CD4-positive, alpha-beta T cell treated with Interleukin-10 for 1 hour (primary cell): ENCODE data around the gene POLR3E.

Source experiments
- DNase-seq: peaks from one replicate; pipeline ENCODE4 v3.0.0-alpha.2; 2020

The POLR3E gene

DNA sequence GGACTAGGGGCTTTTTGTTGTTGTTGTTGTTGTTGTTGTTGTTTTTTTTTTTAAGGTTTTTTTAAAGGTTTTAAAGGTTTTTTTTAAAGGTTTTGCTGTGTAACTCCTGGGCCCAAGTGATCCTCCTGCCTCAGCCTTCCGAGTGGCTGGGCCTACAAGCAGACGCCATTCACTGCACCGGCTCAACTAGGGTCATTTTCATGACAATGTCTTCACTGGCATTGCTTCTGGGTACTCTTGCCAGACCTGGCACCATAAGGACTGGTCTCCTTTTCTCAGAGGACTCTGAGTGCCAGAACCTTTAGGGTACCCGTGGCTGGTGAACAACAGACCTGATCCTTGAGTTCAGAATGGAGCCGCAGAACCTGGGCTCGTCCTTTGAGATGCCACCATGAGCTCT, 20.4 kb downstream of the POLR3E start:
- no peak for DNase-seq

DNA sequence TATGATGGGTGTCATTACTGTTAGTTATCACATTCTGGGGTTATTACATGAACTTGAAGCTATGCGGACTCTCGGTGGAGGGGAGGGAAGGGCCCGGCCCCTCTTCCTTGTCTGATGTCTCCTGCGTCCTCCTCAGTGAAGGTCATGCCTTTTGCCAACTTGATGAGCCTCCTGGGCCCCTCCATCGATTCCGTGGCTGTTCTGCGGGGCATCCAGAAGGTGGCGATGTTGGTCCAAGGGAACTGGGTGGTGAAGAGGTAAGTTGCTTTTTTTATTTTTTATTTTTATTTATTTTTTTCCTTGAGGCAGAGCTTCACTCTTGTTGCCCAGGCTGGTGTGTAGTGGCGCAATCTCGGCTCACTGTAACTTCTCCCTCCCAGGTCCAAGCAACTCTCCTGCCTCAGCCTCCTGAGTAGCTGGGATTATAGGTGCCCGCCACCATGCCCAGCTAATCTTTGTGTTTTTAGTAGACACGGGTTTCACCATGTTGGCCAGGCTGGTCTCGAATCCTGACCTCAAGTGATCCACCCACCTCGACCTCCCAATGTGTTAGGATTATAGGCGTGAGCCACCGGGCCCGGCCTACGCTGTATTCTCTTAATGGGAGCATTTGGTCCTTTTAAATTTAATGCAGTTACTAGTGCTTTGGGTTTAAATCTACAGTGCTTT, 21.6 kb downstream of the POLR3E start:
- DNase-seq: peak; percentile 71

- no peak for DNase-seq
Measured at GRCh38 chr16:22320572-22321339, 23.5 kb downstream of the POLR3E start.

DNA sequence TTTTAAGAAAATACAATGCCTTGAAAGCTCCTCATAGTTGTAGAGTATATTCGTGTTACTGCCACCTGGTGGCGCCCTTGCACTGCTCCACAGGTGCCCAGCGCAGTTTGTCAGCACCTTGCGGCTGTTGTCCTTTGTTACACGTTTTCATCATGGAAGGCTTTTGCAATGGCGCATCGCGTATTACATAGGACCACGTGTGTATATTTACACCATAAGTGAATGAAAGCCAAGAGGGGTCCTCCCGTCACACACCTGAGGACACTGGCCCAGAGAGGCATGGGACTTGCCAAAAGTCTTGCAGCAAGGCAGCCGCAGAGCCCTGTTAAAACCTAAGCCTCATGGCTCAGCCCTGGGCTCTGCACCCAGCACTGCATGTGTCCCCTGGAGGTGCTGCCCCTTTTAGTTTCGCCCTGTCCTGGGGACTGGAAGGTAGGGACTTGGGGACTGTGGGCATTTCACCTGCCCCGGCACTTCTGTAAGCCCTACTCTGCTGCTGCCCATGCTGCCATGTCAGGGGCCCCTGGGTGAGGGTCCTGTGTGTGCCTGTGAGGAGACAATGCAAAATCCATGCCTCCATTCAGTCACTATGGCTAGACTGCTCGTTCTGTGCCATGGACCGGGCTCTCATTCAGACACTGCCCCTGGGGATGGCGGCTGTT, 24.3 kb downstream of the POLR3E start:
- DNase-seq: peak; percentile 79

DNA sequence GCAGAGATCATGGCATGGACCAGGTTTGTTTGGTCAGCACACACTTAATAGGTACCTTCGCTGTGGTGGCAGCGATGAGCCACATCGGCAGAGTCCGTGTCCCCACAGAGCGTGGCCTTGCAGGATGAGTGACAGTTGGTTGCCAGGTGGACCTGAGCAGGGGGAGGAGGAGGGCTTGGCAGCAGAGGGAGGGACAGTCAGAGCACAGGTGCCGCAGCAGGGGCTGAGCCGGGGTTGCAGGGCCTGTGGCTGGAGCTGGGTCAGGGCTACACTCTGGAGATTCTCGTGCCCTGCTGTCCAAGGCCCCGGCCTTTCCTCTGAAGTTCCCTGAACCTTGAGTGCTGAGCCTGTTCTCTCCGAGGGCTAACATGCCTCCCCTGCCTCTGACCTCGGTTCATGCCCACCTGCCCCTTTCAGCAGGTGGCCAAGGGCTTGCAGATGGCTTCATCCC, 24.8 kb downstream of the POLR3E start:
- DNase-seq: no peak

DNA sequence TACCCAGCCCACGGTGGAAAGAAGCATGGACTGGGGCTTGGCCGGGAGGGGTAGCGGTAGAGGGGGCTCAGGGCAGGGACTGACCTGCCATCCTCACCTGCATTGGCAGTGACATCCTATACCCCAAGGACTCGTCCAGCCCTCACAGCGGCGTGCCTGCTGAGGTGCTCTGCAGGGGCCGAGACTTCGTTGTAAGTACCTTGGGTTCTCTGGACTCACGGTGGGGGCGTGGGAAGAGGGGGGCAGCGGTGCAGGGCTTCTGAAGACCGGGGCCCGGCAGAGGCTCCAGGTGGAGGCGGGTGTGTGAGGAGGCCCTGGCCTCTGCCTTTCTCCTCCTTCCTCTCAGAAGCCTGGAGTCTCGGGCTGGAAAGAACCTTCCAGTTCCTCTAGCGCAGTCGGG, 25.5 kb downstream of the POLR3E start:
- DNase-seq: no peak

DNA sequence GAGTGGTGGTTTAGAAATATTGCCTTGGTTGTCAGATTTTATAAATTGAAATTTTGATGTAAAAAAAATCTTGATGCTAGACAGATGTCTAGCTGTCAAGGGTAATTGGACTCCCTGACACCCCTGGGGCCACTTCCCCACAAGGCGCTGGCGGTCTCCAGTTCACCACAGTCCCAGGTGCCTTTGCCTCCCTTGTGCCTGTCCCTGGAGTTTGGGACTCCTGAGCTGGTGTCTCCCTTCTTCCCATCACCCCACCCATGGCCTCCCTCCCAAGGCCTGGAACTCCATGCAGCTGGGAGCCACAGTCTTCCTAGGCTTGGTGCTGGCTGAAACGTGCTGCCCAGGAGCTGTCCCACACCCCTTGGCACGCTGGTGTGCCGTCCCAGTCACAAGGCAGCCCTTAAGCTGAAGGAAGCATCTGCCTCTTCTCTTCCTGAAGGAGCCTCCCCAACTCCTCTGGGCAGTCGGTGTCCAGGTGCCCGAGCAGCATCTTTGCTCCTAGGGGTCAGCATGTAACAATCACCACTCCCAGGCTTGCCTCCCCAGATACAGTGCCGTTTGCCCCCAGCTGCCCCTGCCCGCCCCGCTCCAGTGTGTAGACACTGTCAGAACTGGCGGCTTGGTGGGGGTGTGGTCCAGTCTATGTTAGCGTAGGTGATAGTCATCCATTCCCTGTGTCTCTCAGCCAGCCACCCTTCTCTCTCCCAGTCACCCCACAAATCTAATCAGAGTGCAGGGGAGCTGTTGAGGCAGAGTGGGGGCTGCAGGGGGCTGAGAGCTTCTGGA, 26.2 kb downstream of the POLR3E start:
- no peak for DNase-seq

- DNase-seq: no peak
Measured at GRCh38 chr16:22323959-22324786, 27.0 kb downstream of the POLR3E start.

- no peak for DNase-seq
Measured at GRCh38 chr16:22324787-22325597, 27.8 kb downstream of the POLR3E start.

DNA sequence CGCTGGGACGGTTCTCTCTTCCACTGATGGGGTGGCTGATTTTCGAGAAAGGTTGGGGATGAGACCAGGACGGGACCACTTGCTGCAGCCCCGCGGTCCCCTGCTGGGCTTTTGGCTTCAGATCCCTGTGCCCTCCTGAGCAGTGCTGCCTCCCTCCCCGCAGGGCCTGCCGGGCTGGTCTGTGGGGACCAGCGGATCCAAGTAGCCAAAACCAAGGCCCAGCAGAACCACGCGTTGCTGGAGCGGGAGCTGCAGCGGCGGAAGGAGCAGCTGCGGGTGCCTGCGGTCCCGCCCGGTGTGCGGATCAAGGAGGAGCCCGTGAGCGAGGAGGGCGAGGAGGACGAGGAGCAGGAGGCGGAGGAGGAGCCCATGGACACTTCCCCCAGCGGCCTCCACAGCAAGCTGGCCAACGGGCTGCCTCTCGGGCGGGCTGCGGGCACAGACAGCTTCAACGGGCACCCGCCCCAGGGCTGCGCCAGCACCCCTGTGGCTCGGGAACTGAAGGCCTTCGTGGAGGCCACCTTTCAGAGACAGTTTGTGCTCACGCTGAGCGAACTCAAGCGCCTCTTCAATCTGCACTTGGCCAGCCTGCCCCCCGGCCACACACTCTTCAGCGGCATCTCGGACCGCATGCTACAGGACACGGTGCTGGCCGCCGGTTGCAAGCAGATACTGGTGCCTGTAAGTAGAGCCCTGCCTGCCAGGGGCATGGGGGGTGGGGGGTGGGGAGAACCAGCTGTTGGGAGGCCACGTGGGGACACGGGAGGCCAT, 28.6 kb downstream of the POLR3E start:
- DNase-seq: no peak

DNA sequence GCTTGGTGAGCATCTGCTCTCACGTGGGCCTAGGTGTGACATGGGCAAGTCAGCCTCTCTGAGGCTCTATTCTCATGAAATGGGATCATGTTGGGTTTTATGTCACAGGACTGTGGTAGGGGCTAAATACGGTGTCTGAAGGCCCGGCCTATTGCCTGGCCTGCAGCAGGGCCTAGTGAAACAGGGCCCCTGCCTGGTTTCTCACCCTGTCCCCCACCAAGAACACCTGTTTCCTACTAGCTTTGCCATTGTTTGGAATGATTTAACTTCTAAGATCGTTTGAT, 29.1 kb downstream of the POLR3E start:
- DNase-seq: no peak

GRCh38 chr16:22326771-22327445, 29.7 kb downstream of the POLR3E start:
- DNase-seq: no peak

GRCh38 chr16:22327446-22327775, 30.2 kb downstream of the POLR3E start:
- no peak for DNase-seq

DNA sequence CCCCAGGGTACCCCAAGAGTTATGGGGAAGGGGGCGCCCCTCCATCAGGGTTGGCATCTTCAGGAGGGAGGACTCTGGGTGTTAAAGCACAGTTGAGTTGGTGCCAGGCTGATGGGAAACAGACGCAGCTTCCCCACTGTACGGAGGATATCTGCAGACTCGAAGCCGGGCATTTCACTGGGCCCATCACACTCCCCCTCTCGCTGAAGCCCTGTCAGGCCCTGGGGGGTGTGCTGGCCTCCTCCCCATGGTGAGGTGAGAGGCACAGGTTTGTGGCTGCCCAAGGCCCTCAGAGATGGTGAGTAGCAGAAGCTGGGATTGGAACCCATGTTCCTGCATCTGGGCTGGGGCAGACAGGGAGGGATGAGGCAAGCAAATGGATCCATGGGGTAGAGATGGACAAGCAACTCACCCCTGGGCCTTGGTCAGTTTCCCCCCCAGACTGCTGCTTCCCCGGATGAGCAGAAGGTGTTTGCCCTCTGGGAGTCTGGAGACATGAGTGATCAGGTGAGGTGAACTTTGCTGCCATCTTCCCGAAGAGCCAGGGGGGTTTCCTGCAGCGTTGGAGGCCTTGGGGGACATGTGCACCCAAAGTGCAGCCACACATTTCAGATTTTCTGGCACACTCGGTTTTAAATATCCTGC, 31.0 kb downstream of the POLR3E start:
- no peak for DNase-seq

- no peak for DNase-seq
Measured at GRCh38 chr16:22329199-22329695, 32.0 kb downstream of the POLR3E start.

DNA sequence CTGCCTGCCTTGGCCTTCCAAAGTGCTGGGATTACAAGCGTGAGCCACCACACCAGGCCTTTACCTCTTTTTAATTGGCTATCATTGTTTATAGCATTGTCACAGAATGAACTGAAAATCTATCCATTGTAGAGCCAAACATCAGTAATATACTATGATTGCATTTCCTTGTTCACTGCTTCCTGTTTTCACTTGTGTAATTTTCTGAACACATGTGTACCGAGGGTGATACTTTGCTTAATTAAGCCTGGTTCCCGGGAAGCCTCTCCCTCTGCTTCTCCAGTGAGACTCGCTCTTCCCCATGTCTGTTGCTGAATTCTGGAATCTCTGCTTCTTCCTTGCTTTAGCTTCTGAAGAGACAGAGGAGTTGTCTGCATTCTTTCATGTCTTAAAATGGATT, 33.1 kb downstream of the POLR3E start:
- DNase-seq: no peak

DNA sequence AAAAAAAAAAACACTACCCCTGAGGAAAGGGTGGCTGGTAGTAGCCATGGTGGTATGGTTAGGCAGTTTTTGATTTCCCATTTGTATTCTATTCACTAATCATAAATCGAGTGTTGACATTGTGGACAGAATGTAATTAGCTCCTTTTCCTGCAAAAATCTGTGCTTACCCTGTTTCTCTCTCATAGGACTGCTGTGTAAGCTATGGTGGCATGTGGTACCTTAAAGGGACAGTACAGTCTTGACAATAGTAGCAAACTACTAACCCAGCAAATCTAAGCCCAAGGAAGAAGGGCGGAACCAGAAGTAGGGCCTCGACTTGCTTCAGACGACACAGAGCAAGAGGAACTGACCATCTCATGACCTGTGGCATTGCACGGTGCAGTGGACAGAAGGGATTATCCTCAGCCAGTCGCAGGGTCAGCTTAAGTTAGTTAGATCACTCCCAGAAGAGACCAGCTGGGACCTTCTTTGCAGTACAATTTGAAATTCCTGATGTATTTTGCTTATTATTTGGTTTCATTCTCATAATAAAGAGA, 36.3 kb downstream of the POLR3E start:
- DNase-seq: no peak

DNA sequence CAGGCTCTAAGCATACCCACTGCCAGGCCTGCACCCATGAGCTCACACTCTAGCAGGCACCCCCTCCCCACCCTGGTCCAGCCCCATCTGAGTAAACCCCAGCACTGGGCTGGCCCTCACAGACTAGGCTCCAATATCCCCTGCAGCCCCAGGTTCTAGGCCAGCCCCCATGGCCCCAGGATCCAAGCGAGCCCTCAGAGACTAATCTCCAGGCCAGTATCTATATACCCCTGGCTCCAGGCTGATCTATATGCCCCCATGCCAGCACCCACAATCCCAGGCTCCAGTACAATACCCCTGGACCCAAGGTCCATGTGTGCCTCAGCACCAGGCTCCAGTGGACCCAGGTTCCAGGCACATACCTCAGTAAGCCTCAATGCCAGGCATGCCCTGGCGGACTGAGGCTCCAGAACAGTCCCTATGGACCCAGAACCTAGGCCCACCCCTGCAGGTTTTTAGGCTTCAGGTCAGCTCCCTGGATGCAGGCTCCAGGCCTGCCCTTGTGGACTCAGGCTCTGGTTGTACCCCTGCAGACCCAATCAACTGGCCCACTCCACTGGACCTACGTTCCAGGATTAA, 38.5 kb downstream of the POLR3E start:
- DNase-seq: no peak

- no peak for DNase-seq
Measured at GRCh38 chr16:22336581-22336980, 39.4 kb downstream of the POLR3E start.
